Measurements from ENCODE around the gene RERE. TPM values are rescaled to one million over a fixed set of nuclear protein-coding genes. Genes with fewer than 3 reads are reported as not detected.
A peak's percentile ranks its signal among the peaks of the same experiment; 100 is the strongest.

The RERE gene
- total RNA-seq, 1 donor from 2014 or later: 50.7 TPM

DNA sequence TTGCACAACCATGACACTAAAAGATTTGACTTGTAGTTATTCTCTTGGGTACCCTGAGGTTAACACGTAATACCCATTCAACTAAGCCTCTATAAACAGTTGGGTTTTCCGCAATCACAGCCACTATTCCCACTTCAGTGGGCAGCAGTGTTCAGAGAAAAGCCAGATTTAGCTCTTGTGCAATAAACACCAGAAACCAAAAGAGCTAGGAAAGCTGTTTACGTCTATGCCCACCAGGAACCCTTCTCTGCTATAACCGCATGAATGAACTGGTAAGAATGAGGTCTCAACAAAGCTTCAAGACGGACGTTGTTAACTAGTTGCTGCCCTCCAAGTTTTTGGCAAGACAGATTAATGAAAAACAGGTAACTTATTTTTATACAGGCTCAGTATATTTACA is 398.3 kb downstream of the RERE start:
- no peak for DNase-seq

DNA sequence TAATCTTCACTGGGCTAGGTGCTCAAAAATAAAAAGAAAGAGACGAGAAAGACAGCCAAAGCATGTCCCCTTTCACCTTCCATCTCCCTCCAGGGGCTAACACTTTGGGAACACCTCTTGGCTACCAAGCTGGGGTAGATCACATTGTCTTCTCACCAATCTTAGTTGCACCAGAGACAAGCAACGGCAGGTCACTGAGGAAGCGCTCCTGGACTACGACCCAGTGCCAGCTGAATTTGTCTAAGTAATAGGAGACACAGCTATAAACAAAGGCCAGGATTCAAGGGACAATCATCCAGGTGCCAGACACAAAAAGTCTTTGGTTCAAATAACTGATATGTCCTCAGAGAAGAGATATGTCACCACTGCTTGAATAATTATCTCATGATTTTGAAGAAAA is 399.1 kb downstream of the RERE start:
- no peak for DNase-seq

DNA sequence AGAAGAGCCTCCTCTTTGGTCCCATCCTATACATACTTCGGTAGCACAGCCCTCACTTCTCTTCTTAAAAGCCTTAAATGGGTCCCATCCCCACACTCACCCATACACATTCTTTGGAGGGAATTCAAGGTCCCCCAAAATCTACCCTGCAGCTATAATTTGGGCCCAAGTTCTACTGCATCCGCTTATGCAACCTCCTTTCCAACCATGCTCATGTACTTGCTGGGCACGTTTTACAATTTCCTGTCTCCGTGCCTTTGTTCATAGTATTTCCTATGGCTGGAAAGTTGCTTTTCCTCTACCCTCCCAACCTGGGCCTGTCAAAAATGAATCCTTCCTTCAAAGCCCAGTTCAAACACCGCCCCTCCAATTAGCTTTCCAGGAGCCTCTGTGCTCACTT is 399.8 kb downstream of the RERE start:
- DNase-seq: no peak

DNA sequence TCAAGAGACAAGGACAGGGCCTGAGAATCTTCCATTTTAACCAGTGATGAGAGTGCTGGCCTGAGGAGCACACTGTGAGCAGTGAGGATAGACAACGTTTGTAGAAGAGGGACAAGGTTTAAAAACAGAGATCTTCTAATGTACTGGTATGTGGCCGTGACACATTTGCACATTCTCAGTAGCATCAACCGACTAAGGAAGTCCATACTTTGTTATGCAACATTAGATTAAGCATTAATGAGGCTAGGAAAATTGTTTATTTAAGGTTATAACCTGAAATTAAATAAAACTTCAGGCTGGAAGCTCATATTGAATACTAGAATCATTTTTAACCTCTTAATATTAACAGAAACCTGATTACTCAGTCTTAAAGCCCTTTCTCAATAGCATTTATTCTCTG is 400.6 kb downstream of the RERE start:
- DNase-seq: no peak

DNA sequence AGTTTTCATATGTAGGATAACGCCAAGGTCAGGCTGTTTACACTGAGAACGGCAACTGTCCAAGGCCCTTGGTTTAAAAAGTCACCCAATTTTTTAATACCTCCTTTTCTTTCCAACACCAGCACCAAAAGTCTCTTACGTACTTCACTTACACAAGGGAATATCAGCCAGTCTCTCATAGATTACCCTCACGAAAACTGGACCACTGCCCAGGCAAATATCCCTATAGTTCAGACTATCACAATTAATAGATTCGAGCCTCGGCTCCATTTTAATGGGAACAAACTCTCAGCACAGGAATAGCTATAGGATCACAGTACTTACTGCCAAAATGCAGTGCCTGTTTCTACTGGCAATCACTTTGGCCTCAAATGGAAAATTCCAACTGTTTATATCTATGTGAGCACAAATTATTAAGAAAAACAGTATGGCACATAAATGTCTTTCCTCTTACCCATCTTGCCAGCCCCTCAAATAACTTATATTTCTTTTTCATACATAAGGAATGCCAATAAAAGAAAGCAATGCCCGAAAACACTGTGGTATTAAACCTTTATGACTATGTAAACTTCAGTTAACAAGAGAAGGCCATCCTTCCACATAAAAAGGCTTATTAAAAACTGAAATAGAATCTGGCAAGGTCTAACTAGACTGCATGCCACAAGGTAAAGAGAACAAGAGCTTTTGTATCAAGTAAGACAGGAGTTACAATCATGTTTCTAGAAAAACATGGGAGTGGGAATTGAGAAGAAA is 401.7 kb downstream of the RERE start:
- no peak for DNase-seq

DNA sequence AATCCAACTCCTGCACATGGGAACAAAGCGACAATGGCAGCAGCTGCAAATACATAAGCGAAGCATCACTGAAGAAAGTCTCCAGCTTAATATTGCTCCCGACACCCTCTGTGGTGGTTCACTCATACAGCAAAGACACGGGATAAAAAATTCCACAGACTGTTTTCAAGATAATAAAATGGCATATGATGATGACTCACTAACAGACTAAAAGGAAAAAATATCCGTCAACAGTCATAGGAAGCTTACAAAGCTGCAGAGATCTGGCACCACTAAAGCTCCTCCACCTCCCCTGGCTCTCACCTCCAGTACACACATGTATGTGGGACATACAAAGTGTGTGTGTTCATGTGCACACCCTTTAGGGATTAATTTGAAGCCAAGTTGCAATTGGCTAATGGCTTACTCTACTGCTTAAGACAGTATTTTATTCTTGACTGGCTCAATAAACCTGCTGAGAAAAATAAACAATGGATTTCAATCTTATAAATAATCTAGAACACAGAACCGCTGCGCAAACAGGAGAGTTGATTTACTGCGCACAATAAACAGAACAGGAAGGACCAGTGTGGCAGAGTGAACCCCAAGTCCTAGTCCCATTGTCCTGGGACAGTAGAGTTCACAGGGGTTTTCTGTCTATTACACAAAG is 405.1 kb downstream of the RERE start:
- DNase-seq: peak; percentile 95

DNA sequence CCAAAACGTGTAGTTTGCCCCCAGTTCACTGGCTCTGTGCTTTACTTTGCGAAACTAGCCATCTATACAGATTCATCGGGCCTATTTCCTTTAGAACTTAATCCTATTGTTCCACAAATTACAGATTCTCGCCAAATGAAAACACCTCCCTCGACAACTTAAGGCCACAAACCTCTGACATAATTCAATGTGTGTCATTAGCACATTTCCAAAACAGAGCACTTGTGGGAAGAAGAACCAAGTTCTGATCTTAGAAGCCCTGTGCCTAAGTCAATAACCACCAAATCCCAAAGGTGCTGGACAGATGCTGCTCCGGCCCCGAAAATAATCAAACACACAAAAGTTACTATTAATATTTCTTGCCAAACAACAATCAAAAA is 405.6 kb downstream of the RERE start:
- DNase-seq: peak; percentile 83

DNA sequence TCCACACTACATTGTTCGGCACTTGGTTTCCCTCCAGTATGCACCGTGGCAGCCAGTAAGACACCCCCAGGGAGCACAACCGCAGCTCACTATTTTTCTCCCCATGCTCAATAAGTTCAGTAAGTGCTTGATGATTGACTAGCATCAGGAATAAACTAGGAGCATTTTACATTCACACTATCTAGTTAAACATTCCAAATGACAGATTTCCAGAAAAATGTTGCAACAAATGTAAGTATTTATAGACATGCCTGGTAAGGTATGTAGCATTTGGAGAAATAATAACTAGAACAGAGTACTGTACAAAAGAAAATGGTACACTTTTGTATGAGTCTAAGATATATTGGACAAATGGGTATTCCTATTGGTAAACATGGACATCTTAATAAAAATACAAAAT is 406.6 kb downstream of the RERE start:
- no peak for DNase-seq

DNA sequence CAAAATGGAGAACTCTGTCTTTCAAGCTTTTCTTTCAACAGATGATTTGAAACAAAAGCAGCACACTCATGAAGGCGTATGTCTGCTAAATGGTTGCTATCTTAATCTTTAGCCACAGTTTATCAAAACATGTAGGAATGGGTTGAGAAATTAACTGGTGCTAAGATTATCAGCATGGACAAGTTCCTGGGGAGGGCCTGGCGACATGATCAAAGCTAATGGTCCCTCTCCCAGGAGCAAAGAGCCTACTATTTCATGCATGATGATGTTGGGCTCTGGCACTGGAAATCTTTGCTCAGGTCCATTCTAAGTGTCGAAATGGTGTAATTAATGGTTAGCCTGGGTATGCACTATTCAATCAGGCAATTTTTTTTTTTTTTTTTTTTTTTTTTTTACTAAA is 407.8 kb downstream of the RERE start:
- DNase-seq: no peak

DNA sequence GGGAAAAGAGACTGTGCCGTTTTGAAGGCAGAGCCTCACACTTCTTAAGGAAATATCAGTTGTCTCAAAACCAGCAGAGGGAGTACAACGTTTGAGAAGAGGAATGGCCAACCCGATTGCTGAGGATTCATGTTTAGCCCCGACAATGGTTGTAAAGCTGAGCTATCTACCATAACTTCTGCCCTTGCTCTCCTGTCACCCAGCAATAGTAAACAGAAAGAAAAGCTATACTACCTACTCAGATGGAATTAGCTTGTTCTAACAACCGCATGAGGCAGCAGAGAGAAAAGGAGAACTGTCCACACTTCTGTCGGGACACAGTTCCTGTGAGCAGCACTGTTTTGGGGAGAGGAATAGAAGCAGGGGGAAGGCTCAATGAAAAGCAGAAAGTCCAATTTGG is 408.3 kb downstream of the RERE start:
- peak; percentile 72 for DNase-seq

DNA sequence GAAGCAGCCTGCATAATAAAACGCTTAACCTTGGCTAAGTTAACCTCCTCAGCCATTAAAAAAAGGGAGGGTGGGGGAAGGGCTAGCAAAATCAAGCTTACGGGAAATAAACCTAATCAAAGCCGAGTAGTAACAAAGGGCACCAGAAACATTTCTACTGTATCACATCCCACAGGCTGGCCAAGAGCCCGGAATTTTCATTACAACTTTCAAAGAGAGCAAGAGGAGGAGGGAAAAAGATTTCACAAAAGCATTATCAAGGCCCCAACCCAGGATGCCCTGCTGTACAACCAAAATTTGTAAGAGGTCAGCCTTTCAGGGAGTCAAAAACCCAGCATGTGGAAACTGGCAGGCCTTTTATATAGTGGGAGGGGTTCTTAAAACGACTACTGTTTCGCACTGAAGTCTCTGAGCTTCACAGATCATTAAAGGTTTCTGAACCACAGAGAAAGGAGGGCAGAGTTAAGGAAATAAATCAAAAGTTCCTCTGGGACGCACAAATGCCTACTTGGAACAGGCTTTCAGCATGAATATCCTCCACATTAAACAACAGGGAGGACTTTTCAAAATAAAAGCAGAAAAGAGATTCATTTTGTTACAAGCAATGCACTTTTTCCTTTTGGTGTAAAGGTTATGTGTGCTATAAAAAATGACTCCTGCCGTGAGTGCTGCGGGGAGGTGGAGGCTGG is 409.1 kb downstream of the RERE start:
- DNase-seq: peak; percentile 88

DNA sequence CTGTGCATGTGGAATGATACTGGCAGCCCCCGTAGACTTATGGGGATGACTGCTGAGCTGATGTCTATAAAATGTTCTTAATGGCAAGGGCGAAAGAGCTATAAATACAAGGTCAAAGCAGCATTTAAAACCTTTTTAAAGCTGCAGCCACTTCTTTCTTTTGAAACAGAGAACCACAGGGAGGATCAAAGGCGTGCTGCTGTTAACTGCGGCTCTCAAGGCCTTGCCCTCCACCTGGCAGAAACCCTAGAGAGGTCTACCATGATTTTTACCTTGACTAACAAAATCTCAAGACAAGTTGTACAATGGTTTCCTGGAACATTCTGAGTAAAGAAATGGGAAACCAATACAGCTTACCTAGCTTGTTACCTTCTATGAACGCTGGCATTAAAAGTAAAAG is 409.8 kb downstream of the RERE start:
- DNase-seq: no peak

DNA sequence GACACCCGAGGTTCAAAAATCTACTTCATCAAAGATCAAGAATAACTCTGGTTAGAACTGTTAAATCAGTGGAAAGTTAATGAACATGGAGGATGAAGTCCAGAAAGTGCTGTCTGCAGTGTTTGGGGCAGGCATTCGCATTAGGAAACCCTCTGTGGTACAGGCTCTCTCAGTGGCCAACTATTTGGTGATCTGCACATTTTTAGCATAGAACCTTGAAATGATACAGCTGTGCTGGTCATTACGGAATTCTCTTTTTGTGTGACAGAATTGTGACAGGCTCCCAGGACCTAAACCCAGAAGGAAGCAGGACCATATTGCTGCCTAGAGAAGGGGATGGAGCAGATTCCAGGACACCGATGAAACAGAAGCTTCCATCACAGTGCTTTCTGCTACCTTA is 410.5 kb downstream of the RERE start:
- no peak for DNase-seq

DNA sequence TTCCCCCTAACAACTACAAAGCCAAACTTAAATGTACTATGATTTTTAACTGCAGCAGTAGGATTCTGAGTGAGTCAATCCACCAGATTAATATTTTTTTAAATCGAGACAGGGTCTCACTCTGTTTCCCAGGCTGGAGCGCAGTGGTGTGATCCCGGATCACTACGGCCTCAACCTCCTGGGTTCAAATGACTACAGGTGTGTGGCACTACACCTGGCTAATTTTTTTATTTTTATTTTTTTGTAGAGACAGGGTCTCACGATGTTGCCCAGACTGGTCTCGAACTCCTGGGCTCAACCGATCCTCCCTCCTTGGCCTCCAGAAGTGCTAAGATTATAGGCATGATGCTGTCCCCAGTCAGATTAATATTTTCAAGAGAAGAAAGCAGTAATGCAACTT is 411.4 kb downstream of the RERE start:
- DNase-seq: no peak

DNA sequence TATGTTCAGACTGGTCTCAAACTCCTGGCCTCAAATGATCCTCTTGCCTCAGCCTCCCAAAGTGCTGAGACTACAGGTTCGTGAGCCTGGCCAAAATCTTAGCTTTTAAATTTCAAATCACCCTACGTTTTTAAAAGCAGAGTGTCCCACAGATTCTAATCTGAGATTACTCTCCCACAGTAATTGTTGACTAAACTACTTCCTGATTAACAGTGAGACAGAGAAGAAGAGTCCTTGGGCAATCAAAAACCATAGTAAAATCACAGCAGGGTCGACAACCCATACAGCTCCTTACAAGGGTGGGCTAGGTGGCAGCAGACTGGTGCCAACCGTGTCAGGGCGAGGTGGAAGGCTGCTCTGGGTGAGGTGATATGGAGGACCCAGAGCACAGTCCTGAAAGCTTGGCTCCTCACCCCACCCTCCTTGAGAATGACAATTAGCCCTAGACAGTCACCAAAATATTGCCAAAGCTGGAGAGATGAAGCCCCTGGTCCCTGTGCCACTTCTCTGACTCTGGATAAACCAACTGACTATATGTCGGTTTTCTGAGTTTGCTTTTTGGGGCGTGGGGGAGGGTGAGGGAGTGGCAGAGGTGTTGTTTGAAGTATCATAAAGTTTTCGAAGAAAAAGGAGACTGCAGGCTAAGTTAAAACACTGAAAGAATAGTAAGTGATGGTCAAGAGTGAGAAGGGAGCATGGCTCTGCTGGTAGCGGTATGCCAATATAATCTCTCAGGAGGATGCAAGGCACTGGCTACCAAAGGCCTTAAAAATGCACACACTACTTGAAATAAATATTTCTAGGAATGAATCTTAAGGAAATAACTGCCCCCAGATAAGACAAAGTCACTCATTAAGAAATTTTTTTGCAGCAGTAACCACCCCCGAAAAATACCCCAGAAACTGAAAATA is 412.7 kb downstream of the RERE start:
- no peak for DNase-seq

DNA sequence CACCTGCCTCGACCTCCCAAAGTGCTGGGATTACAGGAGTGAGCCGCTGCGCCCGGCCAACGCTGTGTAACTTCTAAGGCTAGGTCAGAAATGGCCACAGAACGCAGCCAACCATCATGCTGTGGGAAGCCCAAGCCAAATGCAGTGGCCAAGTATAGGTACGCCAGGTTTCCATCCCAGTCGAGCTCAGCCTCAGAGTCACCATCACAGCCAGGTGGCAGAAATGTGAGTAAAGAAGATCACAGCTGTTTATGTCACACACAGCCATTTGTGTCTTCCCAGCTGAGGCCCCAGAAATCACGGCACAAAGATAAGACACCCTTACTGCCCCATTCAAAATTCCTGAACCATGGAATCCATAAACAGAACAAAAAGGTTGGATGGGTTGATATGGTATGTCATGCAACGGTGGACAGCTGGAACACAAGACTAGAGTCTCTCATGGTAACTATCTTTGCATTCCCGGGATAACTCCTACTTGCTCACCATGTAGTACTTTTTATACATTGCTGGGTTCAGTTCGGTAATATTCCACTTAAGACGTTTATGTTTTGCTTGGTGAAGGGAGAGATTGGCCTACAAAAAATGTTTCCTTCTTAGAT is 415.2 kb downstream of the RERE start:
- DNase-seq: no peak

DNA sequence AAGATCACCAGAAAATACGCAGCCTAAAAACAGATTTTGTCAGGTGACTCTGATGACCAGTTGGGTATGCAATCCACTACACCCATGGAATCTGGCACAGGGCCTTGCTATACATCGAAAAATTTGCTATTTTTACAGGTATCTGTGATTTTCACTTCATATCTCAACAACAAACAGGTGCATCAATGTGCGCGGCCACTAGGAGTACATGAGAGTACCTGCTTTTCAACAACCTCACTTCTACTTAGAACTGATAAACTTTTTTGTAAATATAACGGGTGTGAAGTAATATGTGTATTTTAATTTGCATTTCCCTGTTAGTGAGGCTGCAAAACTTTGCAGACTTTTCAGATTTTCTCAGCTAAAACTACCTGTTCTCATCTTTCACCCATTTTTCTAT is 418.8 kb downstream of the RERE start:
- no peak for DNase-seq

DNA sequence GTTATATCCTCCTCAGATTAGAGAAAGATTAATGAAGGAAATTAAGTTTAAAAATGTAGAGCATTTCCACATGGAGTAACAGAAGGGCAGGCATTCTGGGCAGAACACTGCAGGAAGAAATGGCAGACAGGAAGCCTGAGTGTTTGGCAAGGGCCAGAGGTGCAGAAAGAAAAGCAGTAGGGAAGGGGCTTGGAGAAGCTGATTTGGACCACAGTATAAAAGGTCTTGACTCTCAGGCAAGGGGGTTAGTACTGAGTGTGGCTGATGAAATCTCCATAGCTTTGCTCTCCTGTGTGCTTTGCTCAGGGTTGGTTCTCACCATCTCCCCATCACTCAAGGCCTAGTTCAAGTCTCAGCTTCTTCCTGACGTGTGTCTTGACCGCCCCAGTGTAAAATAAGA is 419.4 kb downstream of the RERE start:
- DNase-seq: peak; percentile 34

DNA sequence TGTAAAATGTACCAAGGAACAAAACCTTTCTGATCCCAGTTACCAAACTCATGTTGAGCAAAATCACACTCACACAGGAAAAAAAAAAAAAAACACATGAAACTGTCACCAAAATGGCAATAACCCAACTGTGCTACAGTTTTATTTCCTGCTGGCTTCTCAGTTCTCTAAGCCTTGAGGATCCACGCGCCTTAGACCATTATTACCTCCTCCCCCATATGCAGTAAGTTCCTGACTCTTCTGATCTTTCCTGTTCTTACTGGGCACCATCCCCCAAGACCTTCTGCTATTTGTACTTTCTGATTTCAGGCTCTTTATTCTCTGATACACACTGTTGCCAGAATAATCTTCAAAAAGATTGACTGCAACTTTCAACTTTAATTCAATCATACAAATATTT is 419.9 kb downstream of the RERE start:
- peak; percentile 68 for DNase-seq

DNA sequence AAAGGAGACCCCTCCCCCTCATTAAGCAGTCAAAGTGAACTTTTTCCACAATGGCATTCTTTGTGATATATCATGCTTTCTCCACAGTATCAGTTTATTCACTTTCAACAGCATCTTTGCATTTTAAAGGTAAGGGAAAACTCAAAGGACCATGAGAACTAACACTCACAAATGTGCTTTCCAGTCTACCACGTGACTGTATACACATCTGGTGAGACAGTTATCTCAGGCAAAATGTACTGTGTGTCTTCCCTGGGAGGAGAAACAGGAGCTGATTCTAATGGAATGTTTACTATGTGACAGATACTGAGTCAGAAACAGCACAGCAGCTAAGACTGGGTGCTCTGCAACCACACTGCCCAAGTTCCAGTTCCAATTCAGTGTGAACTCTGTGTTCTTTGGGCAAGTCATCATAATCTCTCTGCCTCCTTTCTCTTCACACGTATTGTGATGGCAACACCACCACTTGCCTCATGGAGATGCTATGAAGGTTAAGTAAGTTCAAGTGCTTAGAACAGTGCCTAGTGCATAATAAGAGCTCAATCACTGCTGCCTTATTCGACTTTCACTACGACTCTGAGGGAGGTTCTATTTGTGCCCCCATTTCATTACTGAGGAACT is 420.5 kb downstream of the RERE start:
- DNase-seq: peak; percentile 48

DNA sequence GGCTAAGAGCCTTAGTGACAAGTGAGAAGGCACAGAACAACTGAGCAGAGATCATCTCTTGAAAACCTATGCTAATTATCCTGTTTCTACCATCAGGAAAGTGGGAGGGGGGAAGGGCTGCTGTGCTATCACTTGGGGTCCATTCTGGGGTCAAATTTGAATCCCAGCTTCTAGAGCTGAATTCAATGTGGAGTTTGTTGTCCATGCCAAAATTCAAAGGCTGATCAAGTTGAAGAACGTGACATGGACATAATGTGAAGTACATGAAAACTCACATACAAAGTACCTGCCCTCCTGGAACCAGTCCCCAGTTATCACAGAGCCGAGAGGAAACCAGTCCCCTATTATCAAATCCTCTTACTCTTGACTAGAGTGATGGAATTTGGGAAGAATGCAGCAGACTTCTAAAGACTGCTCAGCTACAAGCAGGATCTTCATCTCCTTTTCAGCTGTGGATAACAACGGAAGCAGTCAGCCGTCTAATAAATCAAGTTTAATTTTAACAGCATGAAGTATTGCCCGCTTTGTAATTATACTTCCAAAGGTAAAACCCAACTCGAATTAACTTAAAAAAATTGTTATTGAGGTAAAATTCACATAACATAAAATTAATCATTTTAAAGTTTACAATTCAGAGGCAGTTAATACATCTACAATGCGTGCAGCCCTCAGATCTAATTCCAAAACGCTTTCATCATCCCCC is 421.2 kb downstream of the RERE start:
- peak; percentile 30 for DNase-seq
